ENCODE measurements around the gene CD44.

CD44 gene

GRCh38 chr11:35177370-35177769 lies 38.4 kb downstream of the CD44 start:
- no peak overlapping the region for H3K4me3 ChIP-seq (ENCODE audit: low read length)
- no peaks in the 10 kb centered on the region for H3K9me3 ChIP-seq (ENCODE audit: control insufficient read depth, insufficient read depth, low read length)
- H3K36me3 ChIP-seq (ENCODE audit: control insufficient read depth, insufficient read depth, low read length) = no peaks in the 10 kb centered on the region
- DNase-seq (ENCODE audit: low read depth, low spot score) = no peak
- no CpG with 5 or more reads among the region's 5 CpGs for WGBS (ENCODE audit: insufficient coverage, insufficient read length)
- no peak overlapping the region for H3K27ac ChIP-seq (ENCODE audit: low read length)
- no peaks in the 10 kb centered on the region for H3K27me3 ChIP-seq (ENCODE audit: control insufficient read depth, insufficient read depth, low read length)
- H3K4me1 ChIP-seq (ENCODE audit: control insufficient read depth, insufficient read depth, low read length) = peaks cover 6% of the 10 kb centered on the region; the same call in 1 of the 2 replicates

DNA sequence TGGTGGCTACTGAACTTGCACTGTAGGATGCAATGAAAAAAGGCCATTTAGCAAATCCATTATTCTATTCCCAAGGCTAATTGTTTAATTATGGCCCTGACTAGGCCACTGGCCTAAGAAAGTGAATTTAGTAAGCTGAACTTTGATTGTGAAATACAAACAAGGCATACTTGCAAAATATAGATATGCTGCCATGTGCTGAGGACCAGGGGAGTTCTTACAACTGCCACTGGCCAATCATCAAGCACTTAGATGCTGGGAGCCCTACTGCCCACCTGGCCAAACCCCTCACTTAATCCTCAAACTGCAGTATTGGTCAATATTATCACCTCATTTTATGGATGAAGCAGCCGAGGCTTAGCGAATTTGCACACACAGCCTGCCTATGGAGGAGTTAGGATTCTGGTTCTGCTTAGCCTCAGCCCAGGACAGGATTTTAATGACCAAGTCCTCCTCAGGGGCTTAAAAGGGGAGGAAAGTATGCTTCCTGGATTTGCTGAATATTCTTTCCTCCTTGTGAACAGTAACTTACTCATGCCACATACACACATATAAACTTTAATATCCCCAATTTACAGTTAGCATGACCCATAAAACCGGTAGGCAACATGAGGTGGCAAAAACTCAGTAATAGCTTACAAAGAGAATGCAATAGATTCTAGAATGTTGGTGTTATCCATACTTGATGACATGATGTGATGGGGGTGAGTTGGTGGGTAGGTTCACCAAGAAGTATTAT lies 39.3 kb downstream of the CD44 start:
- Histone ChIP-seq H3K27ac (ENCODE audit: low read length) (no peak overlapping the region), H3K4me3 (ENCODE audit: low read length) (no peak overlapping the region), H3K27me3 (ENCODE audit: control insufficient read depth, insufficient read depth, low read length) (no peaks in the 10 kb centered on the region), H3K36me3 (ENCODE audit: control insufficient read depth, insufficient read depth, low read length) (no peaks in the 10 kb centered on the region), H3K4me1 (ENCODE audit: control insufficient read depth, insufficient read depth, low read length) (peaks cover 6% of the 10 kb centered on the region; the same call in 1 of the 2 replicates), H3K9me3 (ENCODE audit: control insufficient read depth, insufficient read depth, low read length) (no peaks in the 10 kb centered on the region)
- DNase-seq (ENCODE audit: low read depth, low spot score) = no peak
- no CpG with 5 or more reads among the region's 3 CpGs for WGBS (ENCODE audit: insufficient coverage, insufficient read length)

GRCh38 chr11:35178873-35179272 lies 39.9 kb downstream of the CD44 start:
- Histone ChIP-seq H3K27me3 (ENCODE audit: control insufficient read depth, insufficient read depth, low read length) (no peaks in the 10 kb centered on the region), H3K4me1 (ENCODE audit: control insufficient read depth, insufficient read depth, low read length) (peaks cover 6% of the 10 kb centered on the region; the same call in 1 of the 2 replicates), H3K36me3 (ENCODE audit: control insufficient read depth, insufficient read depth, low read length) (no peaks in the 10 kb centered on the region)

DNA sequence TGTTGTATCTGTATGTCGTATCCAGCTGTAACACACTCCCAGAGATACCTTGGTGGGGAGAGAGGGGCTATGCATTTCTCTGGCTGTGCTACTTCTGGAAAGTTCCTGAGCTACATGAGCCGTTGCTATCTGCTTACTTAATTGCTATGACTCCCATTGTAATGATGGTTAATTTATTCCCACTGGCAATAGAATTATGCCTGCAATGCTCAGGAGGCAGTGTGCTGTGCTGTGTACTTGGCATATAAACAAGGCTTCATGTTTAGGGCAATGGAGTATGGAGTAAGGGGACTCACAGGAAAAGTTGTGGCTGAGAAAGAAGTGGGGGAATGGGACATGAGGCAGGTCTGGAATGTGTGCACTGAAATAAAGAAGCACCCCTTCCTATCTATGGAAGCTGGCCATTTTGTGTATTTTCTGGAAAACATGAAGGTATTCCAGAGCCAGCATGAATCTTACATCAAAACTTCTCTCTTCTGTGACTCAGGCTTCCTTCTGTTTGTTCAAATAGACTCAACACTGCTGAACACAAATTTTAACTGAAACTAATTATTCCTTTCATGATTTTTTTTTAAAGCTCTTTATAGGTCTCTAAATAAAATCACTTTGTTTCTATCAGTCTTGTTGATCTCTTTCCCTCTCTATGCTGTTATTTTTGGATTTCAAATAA lies 40.6 kb downstream of the CD44 start:
- no CpG with 5 or more reads among the region's 2 CpGs for WGBS (ENCODE audit: insufficient coverage, insufficient read length)
- no peaks in the 10 kb centered on the region for H3K9me3 ChIP-seq (ENCODE audit: control insufficient read depth, insufficient read depth, low read length)
- peaks cover 6% of the 10 kb centered on the region; the same call in 1 of the 2 replicates for H3K4me1 ChIP-seq (ENCODE audit: control insufficient read depth, insufficient read depth, low read length)
- no peaks in the 10 kb centered on the region for H3K27me3 ChIP-seq (ENCODE audit: control insufficient read depth, insufficient read depth, low read length)
- H3K27ac ChIP-seq (ENCODE audit: low read length) = no peak overlapping the region
- DNase-seq (ENCODE audit: low read depth, low spot score) = no peak
- no peak overlapping the region for H3K4me3 ChIP-seq (ENCODE audit: low read length)
- H3K36me3 ChIP-seq (ENCODE audit: control insufficient read depth, insufficient read depth, low read length) = no peaks in the 10 kb centered on the region

More at GRCh38 chr11:35178873-35179272, 39.9 kb downstream of the CD44 start:
- H3K4me3 ChIP-seq (ENCODE audit: low read length) = no peak overlapping the region
- no peak overlapping the region for H3K27ac ChIP-seq (ENCODE audit: low read length)
- no CpG with 5 or more reads among the region's 2 CpGs for WGBS (ENCODE audit: insufficient coverage, insufficient read length)
- DNase-seq (ENCODE audit: low read depth, low spot score) = no peak
- H3K9me3 ChIP-seq (ENCODE audit: control insufficient read depth, insufficient read depth, low read length) = no peaks in the 10 kb centered on the region

DNA sequence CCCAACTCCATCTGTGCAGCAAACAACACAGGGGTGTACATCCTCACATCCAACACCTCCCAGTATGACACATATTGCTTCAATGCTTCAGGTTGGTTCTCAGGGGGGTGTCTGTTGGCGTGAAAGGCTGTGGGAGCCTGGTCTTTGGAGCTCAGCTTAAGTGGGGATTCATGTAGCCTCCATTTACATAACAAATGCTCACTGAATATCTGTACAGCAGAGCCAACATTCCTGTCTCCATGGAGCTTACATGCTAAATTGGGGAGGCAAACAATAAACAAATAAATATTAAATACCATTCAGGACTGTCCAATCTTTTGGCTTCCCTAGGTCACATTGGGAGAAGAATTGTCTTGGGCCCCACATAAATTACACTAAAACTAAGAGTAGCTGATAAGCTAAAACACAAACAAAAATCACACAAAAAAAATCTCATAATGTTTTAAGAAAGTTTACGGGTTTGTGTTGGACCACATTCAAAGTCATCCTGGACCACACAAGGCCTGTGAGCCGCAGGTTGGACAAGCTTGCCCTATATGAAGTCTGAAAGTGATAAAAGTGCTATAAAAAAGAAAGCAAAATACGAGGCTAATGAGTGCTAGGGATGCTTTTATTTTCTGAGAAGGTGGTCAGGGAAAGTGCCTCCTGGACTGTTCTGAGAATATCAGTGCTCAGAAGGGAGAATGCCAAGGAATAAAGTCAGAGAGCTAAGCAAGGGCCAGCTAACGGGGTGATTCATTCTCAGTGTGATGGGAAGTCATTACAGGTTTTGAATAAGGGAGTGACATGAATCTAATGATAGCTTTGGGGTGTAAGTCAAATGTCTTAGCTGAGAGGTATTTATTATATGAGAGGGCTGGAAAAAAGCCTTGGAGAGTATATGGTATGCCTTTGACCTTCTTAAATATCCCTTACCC lies 41.6 kb downstream of the CD44 start:
- DNase-seq (ENCODE audit: low read depth, low spot score) = no peak
- Histone ChIP-seq H3K36me3 (ENCODE audit: control insufficient read depth, insufficient read depth, low read length) (no peaks in the 10 kb centered on the region), H3K4me1 (ENCODE audit: control insufficient read depth, insufficient read depth, low read length) (peaks cover 6% of the 10 kb centered on the region; the same call in 1 of the 2 replicates), H3K27me3 (ENCODE audit: control insufficient read depth, insufficient read depth, low read length) (no peaks in the 10 kb centered on the region), H3K9me3 (ENCODE audit: control insufficient read depth, insufficient read depth, low read length) (no peaks in the 10 kb centered on the region), H3K27ac (ENCODE audit: low read length) (no peak overlapping the region), H3K4me3 (ENCODE audit: low read length) (no peak overlapping the region)
- no CpG with 5 or more reads among the region's 5 CpGs for WGBS (ENCODE audit: insufficient coverage, insufficient read length)

DNA sequence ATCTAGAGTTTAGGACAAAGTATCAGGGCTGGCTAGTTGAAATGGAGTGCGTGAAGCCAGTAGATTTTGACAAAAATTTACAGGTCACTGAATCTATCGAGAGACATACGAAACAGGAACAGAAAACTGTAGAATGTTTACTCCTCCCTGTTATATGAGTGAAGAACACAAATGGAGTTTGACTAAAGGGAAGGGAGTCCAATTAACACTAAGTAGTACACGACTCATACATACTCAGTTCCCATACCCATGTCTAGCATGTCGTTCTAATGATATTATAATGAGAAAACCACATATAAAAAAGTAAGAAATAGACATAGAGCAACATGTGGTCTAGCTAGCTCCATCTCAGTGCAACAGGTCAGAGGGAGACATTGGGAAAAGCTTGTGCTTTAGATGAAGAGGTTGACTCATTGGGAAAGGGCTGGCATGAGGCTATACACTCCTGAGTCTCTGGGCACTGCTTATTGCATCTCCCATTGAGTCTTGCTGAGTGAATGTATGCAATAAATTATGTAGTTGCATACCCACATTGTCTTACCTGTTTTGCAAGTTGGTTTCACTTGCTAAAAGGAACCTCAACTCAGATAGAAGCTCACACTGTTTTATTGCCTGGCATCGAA lies 43.5 kb downstream of the CD44 start:
- Histone ChIP-seq H3K4me3 (ENCODE audit: low read length) (no peak overlapping the region), H3K27me3 (ENCODE audit: control insufficient read depth, insufficient read depth, low read length) (no peaks in the 10 kb centered on the region), H3K36me3 (ENCODE audit: control insufficient read depth, insufficient read depth, low read length) (no peaks in the 10 kb centered on the region), H3K4me1 (ENCODE audit: control insufficient read depth, insufficient read depth, low read length) (peaks cover 6% of the 10 kb centered on the region; the same call in 1 of the 2 replicates), H3K9me3 (ENCODE audit: control insufficient read depth, insufficient read depth, low read length) (no peaks in the 10 kb centered on the region), H3K27ac (ENCODE audit: low read length) (no peak overlapping the region)
- DNase-seq (ENCODE audit: low read depth, low spot score) = no peak
- WGBS (ENCODE audit: insufficient coverage, insufficient read length) = no CpG with 5 or more reads among the region's 6 CpGs

GRCh38 chr11:35183326-35183925 lies 44.5 kb downstream of the CD44 start:
- H3K27me3 ChIP-seq (ENCODE audit: control insufficient read depth, insufficient read depth, low read length) = no peaks in the 10 kb centered on the region
- no peak for DNase-seq (ENCODE audit: low read depth, low spot score)
- H3K27ac ChIP-seq (ENCODE audit: low read length) = no peak overlapping the region
- H3K9me3 ChIP-seq (ENCODE audit: control insufficient read depth, insufficient read depth, low read length) = no peaks in the 10 kb centered on the region
- WGBS (ENCODE audit: insufficient coverage, insufficient read length) = no CpG with 5 or more reads among the region's 2 CpGs
- H3K36me3 ChIP-seq (ENCODE audit: control insufficient read depth, insufficient read depth, low read length) = no peaks in the 10 kb centered on the region
- H3K4me3 ChIP-seq (ENCODE audit: low read length) = no peak overlapping the region
- H3K4me1 ChIP-seq (ENCODE audit: control insufficient read depth, insufficient read depth, low read length) = peaks cover 6% of the 10 kb centered on the region; the same call in 1 of the 2 replicates

- H3K36me3 ChIP-seq (ENCODE audit: control insufficient read depth, insufficient read depth, low read length) = no peaks in the 10 kb centered on the region
- no CpG with 5 or more reads among the region's 2 CpGs for WGBS (ENCODE audit: insufficient coverage, insufficient read length)
- no peak for DNase-seq (ENCODE audit: low read depth, low spot score)
- no peaks in the 10 kb centered on the region for H3K9me3 ChIP-seq (ENCODE audit: control insufficient read depth, insufficient read depth, low read length)
- H3K27me3 ChIP-seq (ENCODE audit: control insufficient read depth, insufficient read depth, low read length) = no peaks in the 10 kb centered on the region
- H3K4me1 ChIP-seq (ENCODE audit: control insufficient read depth, insufficient read depth, low read length) = no peaks in the 10 kb centered on the region; the same call in 1 of the 2 replicates
- H3K4me3 ChIP-seq (ENCODE audit: low read length) = no peak overlapping the region
- H3K27ac ChIP-seq (ENCODE audit: low read length) = no peak overlapping the region
These were observed 46.7 kb downstream of the CD44 start for GRCh38 chr11:35185696-35186095.

DNA sequence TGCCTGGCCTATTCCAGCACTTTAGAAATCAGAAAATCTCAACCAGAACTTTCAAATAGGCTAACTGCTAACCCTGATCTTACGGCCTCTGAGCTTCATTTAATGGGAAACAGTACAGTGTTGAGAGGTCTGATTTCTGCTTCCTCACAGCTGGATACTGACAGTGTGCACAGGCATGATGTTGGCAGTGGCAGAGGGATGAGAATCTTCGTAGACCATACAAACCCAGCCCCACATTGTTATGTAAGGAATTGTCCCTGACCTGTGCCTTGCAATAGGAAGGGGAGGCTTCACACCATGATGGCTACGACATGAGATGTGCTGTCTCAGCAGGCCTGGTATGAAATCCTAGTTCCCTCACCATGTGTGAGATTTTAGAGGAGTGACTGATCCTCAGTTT lies 49.0 kb downstream of the CD44 start:
- Histone ChIP-seq H3K27ac (ENCODE audit: low read length) (no peak overlapping the region), H3K27me3 (ENCODE audit: control insufficient read depth, insufficient read depth, low read length) (no peaks in the 10 kb centered on the region), H3K9me3 (ENCODE audit: control insufficient read depth, insufficient read depth, low read length) (no peaks in the 10 kb centered on the region), H3K4me1 (ENCODE audit: control insufficient read depth, insufficient read depth, low read length) (no peaks in the 10 kb centered on the region; the same call in 1 of the 2 replicates), H3K36me3 (ENCODE audit: control insufficient read depth, insufficient read depth, low read length) (no peaks in the 10 kb centered on the region), H3K4me3 (ENCODE audit: low read length) (no peak overlapping the region)
- WGBS (ENCODE audit: insufficient coverage, insufficient read length) = no CpG with 5 or more reads among the region's 3 CpGs
- no peak for DNase-seq (ENCODE audit: low read depth, low spot score)

Measured in iPS DF 6.9 (cell line).